Measurements from ENCODE around the gene ACACA.

Gene ACACA

GRCh38 chr17:37293770-37294169 lies 112.9 kb downstream of the ACACA start:
- TF ChIP-seq GATA3 (IDR thresholded peaks at IDR 0.05; ENCODE audit: low read depth, low read length) = no peak
- TF ChIP-seq GATA2 (IDR thresholded peaks at IDR 0.05; ENCODE audit: low read depth, low read length) = no peak

- TF ChIP-seq GATA2 (IDR thresholded peaks at IDR 0.05; ENCODE audit: low read depth, low read length) (no peak), GATA3 (IDR thresholded peaks at IDR 0.05; ENCODE audit: low read depth, low read length) (no peak)
Observed at GRCh38 chr17:37292429-37293139, 114.1 kb downstream of the ACACA start.

GRCh38 chr17:37291351-37291750 lies 115.3 kb downstream of the ACACA start:
- TF ChIP-seq GATA3 (IDR thresholded peaks at IDR 0.05; ENCODE audit: low read depth, low read length) (no peak), GATA2 (IDR thresholded peaks at IDR 0.05; ENCODE audit: low read depth, low read length) (no peak)

GRCh38 chr17:37286430-37286829 lies 120.2 kb downstream of the ACACA start:
- no peak for TF ChIP-seq GATA3 (IDR thresholded peaks at IDR 0.05; ENCODE audit: low read depth, low read length)
- TF ChIP-seq GATA2 (IDR thresholded peaks at IDR 0.05; ENCODE audit: low read depth, low read length) = no peak

GRCh38 chr17:37284191-37284590 lies 122.4 kb downstream of the ACACA start:
- TF ChIP-seq GATA3 (IDR thresholded peaks at IDR 0.05; ENCODE audit: low read depth, low read length) (no peak), GATA2 (IDR thresholded peaks at IDR 0.05; ENCODE audit: low read depth, low read length) (no peak)

GRCh38 chr17:37283414-37283961 lies 123.1 kb downstream of the ACACA start:
- TF ChIP-seq GATA3 (IDR thresholded peaks at IDR 0.05; ENCODE audit: low read depth, low read length) (no peak), GATA2 (IDR thresholded peaks at IDR 0.05; ENCODE audit: low read depth, low read length) (no peak)

- TF ChIP-seq GATA2 (IDR thresholded peaks at IDR 0.05; ENCODE audit: low read depth, low read length) (no peak), GATA3 (IDR thresholded peaks at IDR 0.05; ENCODE audit: low read depth, low read length) (no peak)
Observed at GRCh38 chr17:37280841-37281240, 125.8 kb downstream of the ACACA start.

- TF ChIP-seq GATA3 (IDR thresholded peaks at IDR 0.05; ENCODE audit: low read depth, low read length) (no peak), GATA2 (IDR thresholded peaks at IDR 0.05; ENCODE audit: low read depth, low read length) (no peak)
Observed at GRCh38 chr17:37278247-37278894, 128.3 kb downstream of the ACACA start.

GRCh38 chr17:37276475-37276874 lies 130.2 kb downstream of the ACACA start:
- TF ChIP-seq GATA3 (IDR thresholded peaks at IDR 0.05; ENCODE audit: low read depth, low read length) (no peak), GATA2 (IDR thresholded peaks at IDR 0.05; ENCODE audit: low read depth, low read length) (no peak)

- no peak for TF ChIP-seq GATA3 (IDR thresholded peaks at IDR 0.05; ENCODE audit: low read depth, low read length)
- TF ChIP-seq GATA2 (IDR thresholded peaks at IDR 0.05; ENCODE audit: low read depth, low read length) = no peak
Observed at GRCh38 chr17:37274461-37274860, 132.2 kb downstream of the ACACA start.

- TF ChIP-seq GATA2 (IDR thresholded peaks at IDR 0.05; ENCODE audit: low read depth, low read length) = no peak
- no peak for TF ChIP-seq GATA3 (IDR thresholded peaks at IDR 0.05; ENCODE audit: low read depth, low read length)
Observed at GRCh38 chr17:37273409-37274051, 133.1 kb downstream of the ACACA start.

GRCh38 chr17:37265446-37266173 lies 141.0 kb downstream of the ACACA start:
- TF ChIP-seq GATA2 (IDR thresholded peaks at IDR 0.05; ENCODE audit: low read depth, low read length) = no peak
- no peak for TF ChIP-seq GATA3 (IDR thresholded peaks at IDR 0.05; ENCODE audit: low read depth, low read length)

- TF ChIP-seq GATA2 (IDR thresholded peaks at IDR 0.05; ENCODE audit: low read depth, low read length) (no peak), GATA3 (IDR thresholded peaks at IDR 0.05; ENCODE audit: low read depth, low read length) (no peak)
Observed at GRCh38 chr17:37261286-37261685, 145.3 kb downstream of the ACACA start.

Data from SH-SY5Y (cell line).